ENCODE data around the gene PPARGC1A.

PPARGC1A gene

GRCh38 chr4:23931489-23931830 lies 41.6 kb upstream of the PPARGC1A start:
- no peak for DNase-seq (ENCODE audit: low read depth)
- TF ChIP-seq CTCF (conservative IDR thresholded peaks at IDR 0.05; ENCODE audit: low read depth, low read length): no peak

GRCh38 chr4:23930750-23931488 lies 41.1 kb upstream of the PPARGC1A start:
- no peak for TF ChIP-seq CTCF (conservative IDR thresholded peaks at IDR 0.05; ENCODE audit: low read depth, low read length)
- H3K4me3 ChIP-seq (ENCODE audit: low read depth, low read length): no peak overlapping the region
- peak; percentile 41 for DNase-seq (ENCODE audit: low read depth)

More at GRCh38 chr4:23931489-23931830, 41.6 kb upstream of the PPARGC1A start:
- H3K4me3 ChIP-seq (ENCODE audit: low read depth, low read length): no peak overlapping the region

- DNase-seq (ENCODE audit: low read depth): no peak
- no peak for TF ChIP-seq CTCF (conservative IDR thresholded peaks at IDR 0.05; ENCODE audit: low read depth, low read length)
- no peak overlapping the region for H3K4me3 ChIP-seq (ENCODE audit: low read depth, low read length)
Measured at GRCh38 chr4:23929248-23929647, 39.4 kb upstream of the PPARGC1A start.

GRCh38 chr4:23924556-23924955 lies 34.7 kb upstream of the PPARGC1A start:
- TF ChIP-seq CTCF (conservative IDR thresholded peaks at IDR 0.05; ENCODE audit: low read depth, low read length): no peak
- DNase-seq (ENCODE audit: low read depth): no peak
- H3K4me3 ChIP-seq (ENCODE audit: low read depth, low read length): no peak overlapping the region

DNA sequence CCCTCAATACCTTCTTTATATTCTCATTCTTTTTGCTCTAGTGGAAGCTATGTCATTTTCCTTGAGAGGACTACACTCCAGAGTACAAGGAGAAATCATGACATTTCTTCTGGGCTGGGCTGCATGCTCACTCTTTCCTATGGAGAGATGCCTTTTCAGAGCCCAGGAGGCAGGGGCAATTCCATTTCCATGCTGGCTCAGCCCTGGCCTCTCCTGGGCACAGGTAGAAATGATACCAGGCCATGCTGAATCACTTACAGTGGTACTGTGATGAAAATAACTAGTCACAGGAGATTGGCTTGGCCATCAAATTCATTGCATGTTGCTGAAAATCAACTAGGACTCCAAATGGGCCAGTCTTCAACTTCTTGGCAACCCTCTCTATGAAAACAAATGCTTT lies 34.0 kb upstream of the PPARGC1A start:
- TF ChIP-seq CTCF (conservative IDR thresholded peaks at IDR 0.05; ENCODE audit: low read depth, low read length): no peak
- no peak for DNase-seq (ENCODE audit: low read depth)
- H3K4me3 ChIP-seq (ENCODE audit: low read depth, low read length): no peak overlapping the region

DNA sequence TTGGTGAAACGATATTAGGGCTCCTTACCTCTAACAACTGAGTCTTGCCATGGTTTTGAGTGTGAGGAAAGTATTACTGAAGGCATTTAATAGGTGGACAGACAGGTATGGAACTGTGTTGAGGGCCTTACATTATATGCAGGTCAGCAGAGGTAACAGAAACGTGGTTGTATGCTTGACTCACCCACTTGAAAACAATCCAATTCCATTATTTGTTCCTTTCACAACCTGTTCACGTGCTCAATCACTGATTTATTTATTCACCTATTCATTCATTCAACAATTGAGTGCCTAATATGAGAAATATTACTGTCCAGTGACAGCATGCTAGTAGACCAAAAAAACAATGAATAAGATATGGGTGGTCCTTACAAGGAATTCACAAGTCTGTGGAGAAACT lies 33.3 kb upstream of the PPARGC1A start:
- no peak for TF ChIP-seq CTCF (conservative IDR thresholded peaks at IDR 0.05; ENCODE audit: low read depth, low read length)
- no peak for DNase-seq (ENCODE audit: low read depth)
- H3K4me3 ChIP-seq (ENCODE audit: low read depth, low read length): no peak overlapping the region

GRCh38 chr4:23922541-23923111 lies 32.8 kb upstream of the PPARGC1A start:
- TF ChIP-seq CTCF (conservative IDR thresholded peaks at IDR 0.05; ENCODE audit: low read depth, low read length): no peak
- no peak overlapping the region for H3K4me3 ChIP-seq (ENCODE audit: low read depth, low read length)
- DNase-seq (ENCODE audit: low read depth): no peak

All from choroid plexus epithelial cell (primary cell).